Small intestine (tissue), 7 donors: ENCODE data around the gene RHOC. TPM values are rescaled to one million over a fixed set of nuclear protein-coding genes. Genes with fewer than 3 reads are reported as not detected.

Experiments used
- DNase-seq, 2 donors: peaks; one replicate each; pipeline versions ENCODE4 v3.0.0 to v3.0.0-alpha.2; 2013
- FAIRE-seq: peaks from 2 replicates; lab custom pipeline; 2012; peaks lifted over from hg19 to GRCh38; lab: Jason Lieb, UNC
- H3K27ac ChIP-seq, 3 donors: one replicate each; pipeline ENCODE4 v1.5.1; 2013; ENCODE audit warnings: low read length in 2 of 3, mild to moderate bottlenecking in 2 of 3, control low read depth in 1 of 3, inconsistent platforms in 1 of 3, low read depth in 1 of 3, moderate library complexity in 1 of 3
- H3K27me3 ChIP-seq, 3 donors: one replicate each; pipeline ENCODE4 v1.6.1; 2013; ENCODE audit warnings: low read length in 3 of 3, inconsistent platforms in 1 of 3; ENCODE audit not compliant: control insufficient read depth in 3 of 3, insufficient read depth in 3 of 3
- H3K36me3 ChIP-seq, 3 donors: one replicate each; pipeline ENCODE4 v1.6.1; 2013; ENCODE audit warnings: low read length in 3 of 3, inconsistent platforms in 1 of 3, low read depth in 1 of 3, mild to moderate bottlenecking in 1 of 3, moderate library complexity in 1 of 3; ENCODE audit not compliant: control insufficient read depth in 3 of 3, insufficient read depth in 2 of 3
- H3K4me1 ChIP-seq, 3 donors: one replicate each; pipeline ENCODE4 v1.6.1; 2013; ENCODE audit warnings: low read length in 2 of 3, inconsistent platforms in 1 of 3, low read depth in 1 of 3, mild to moderate bottlenecking in 1 of 3, moderate library complexity in 1 of 3; ENCODE audit not compliant: control insufficient read depth in 3 of 3, insufficient read depth in 2 of 3
- H3K4me3 ChIP-seq, 3 donors: one replicate each; pipeline ENCODE4 v1.5.1; 2013; ENCODE audit warnings: low read length in 3 of 3, control low read depth in 1 of 3, inconsistent platforms in 1 of 3, low read depth in 1 of 3, mild to moderate bottlenecking in 1 of 3, moderate library complexity in 1 of 3
- H3K9me3 ChIP-seq, 2 donors: one replicate each; pipeline ENCODE4 v1.6.1; 2013; ENCODE audit warnings: low read depth in 1 of 2, low read length in 1 of 2; ENCODE audit not compliant: control insufficient read depth in 2 of 2, insufficient read depth in 1 of 2
- WGBS, 3 donors: extraction: QIAGEN DNeasy Blood & Tissue Kit; methylation state at CpG; one replicate each; pipeline ENCODE4 v1.1.7; 2013; 5-methylcytosine and 5-hydroxymethylcytosine counted together
- polyA plus RNA-seq, 4 donors: library from polyadenylated mRNA; stranded (reverse) in 3 of 4; unstranded in 1 of 4; fragments of 200-250 nt in 3 of 4; fragments of 120-200 nt in 1 of 4; gene quantifications; one replicate each; pipeline versions ENCODE4 v1.2.1 to v1.2.3, GENCODE V29; 2013
- donor health status: healthy with polysubstance abuse.
- donor health status: control.
- donor health status: control.
- donor health status: Bipolar disorder and iron deficiency.
- donor health status: healthy.

The RHOC gene
- polyA plus RNA-seq, 4 donors, result 235 to 1,126 (median 700) TPM

- no peak for FAIRE-seq
- peaks cover 17 to 95% (median 19%) of the 10 kb centered on the region in 3 donors for H3K36me3 ChIP-seq
Observed at GRCh38 chr1:112698366-112699310, 8.3 kb downstream of the RHOC start.

GRCh38 chr1:112697781-112698201 is 9.1 kb downstream of the RHOC start:
- Histone ChIP-seq H3K27ac (peak overlapping the region; percentile 69 to 91 (median 88)), H3K4me1 (peaks cover 8 to 59% (median 20%) of the 10 kb centered on the region in 3 donors), H3K27me3 (no peaks in the 10 kb centered on the region), H3K4me3 (no peak overlapping the region), H3K36me3 (peaks cover 18 to 93% (median 22%) of the 10 kb centered on the region in 3 donors), H3K9me3 (no peaks in the 10 kb centered on the region)
- FAIRE-seq (no peak), DNase-seq (peak in 1 of 2 donors; percentile 53)
- 76 to 88% (median 86%) methylated on average over 9 of the region's 9 CpGs for WGBS, 3 donors

More at GRCh38 chr1:112698366-112699310, 8.3 kb downstream of the RHOC start:
- H3K27me3 ChIP-seq, result no peaks in the 10 kb centered on the region
- DNase-seq, result peak; percentile 96 to 98
- H3K4me1 ChIP-seq, result peaks cover 13 to 66% (median 20%) of the 10 kb centered on the region in 3 donors
- 13 to 54% (median 28%) methylated on average over 16 to 17 of the region's 17 CpGs for WGBS, 3 donors
- H3K4me3 ChIP-seq, result peak overlapping the region in 1 of 3 donors; percentile 2
- H3K9me3 ChIP-seq, result no peaks in the 10 kb centered on the region
- peak overlapping the region; percentile 69 to 93 (median 88) for H3K27ac ChIP-seq

- FAIRE-seq (no peak), DNase-seq (no peak)
- Histone ChIP-seq H3K4me3 (no peak overlapping the region), H3K4me1 (peaks cover 8 to 48% (median 17%) of the 10 kb centered on the region in 3 donors), H3K27ac (peak overlapping the region in 1 of 3 donors; percentile 17), H3K27me3 (no peaks in the 10 kb centered on the region), H3K9me3 (no peaks in the 10 kb centered on the region), H3K36me3 (peaks cover 16 to 93% (median 21%) of the 10 kb centered on the region in 3 donors)
- 87 to 91% (median 90%) methylated on average over 7 of the region's 7 CpGs for WGBS, 3 donors
Observed at GRCh38 chr1:112696578-112697314, 10.2 kb downstream of the RHOC start.

- Histone ChIP-seq H3K36me3 (peaks cover 19 to 87% (median 22%) of the 10 kb centered on the region in 3 donors), H3K27me3 (no peaks in the 10 kb centered on the region), H3K9me3 (no peaks in the 10 kb centered on the region), H3K4me1 (peaks cover 3 to 34% (median 4%) of the 10 kb centered on the region in 3 donors), H3K4me3 (no peak overlapping the region), H3K27ac (no peak overlapping the region)
- no peak for FAIRE-seq
- DNase-seq, result no peak
- whole genome bisulfite sequencing, 3 donors, result 95 to 99% (median 98%) methylated on average over 9 of the region's 9 CpGs
Observed at GRCh38 chr1:112695276-112695675, 11.7 kb downstream of the RHOC start.

- Histone ChIP-seq H3K4me3 (no peak overlapping the region), H3K4me1 (peaks cover 2 to 25% (median 2%) of the 10 kb centered on the region in 3 donors), H3K36me3 (peaks cover 19 to 87% (median 25%) of the 10 kb centered on the region in 3 donors), H3K27ac (no peak overlapping the region), H3K9me3 (no peaks in the 10 kb centered on the region), H3K27me3 (no peaks in the 10 kb centered on the region)
- FAIRE-seq, result no peak
- 87 to 92% (median 89%) methylated on average over 15 of the region's 15 CpGs for WGBS, 3 donors
- no peak for DNase-seq
Observed at GRCh38 chr1:112694363-112694929, 12.5 kb downstream of the RHOC start.

GRCh38 chr1:112693821-112694220 is 13.1 kb downstream of the RHOC start:
- no peak for FAIRE-seq
- Histone ChIP-seq H3K36me3 (peaks cover 21 to 90% (median 26%) of the 10 kb centered on the region in 3 donors), H3K27me3 (no peaks in the 10 kb centered on the region), H3K9me3 (no peaks in the 10 kb centered on the region), H3K27ac (no peak overlapping the region), H3K4me3 (no peak overlapping the region), H3K4me1 (peaks cover 0 to 21% (median 2%) of the 10 kb centered on the region in 3 donors)
- DNase-seq, result no peak
- 88 to 91% (median 90%) methylated on average over 6 of the region's 6 CpGs for WGBS, 3 donors

- WGBS, 3 donors, result 93 to 94% (median 93%) methylated on average over 5 of the region's 5 CpGs
- H3K4me1 ChIP-seq, result peaks cover 0 to 10% (median 0%) of the 10 kb centered on the region in 3 donors
- H3K27me3 ChIP-seq, result no peaks in the 10 kb centered on the region
- H3K27ac ChIP-seq, result no peak overlapping the region
- peaks cover 21 to 88% (median 23%) of the 10 kb centered on the region in 3 donors for H3K36me3 ChIP-seq
- no peak overlapping the region for H3K4me3 ChIP-seq
- FAIRE-seq (no peak), DNase-seq (no peak)
- no peaks in the 10 kb centered on the region for H3K9me3 ChIP-seq
Observed at GRCh38 chr1:112692681-112693080, 14.2 kb downstream of the RHOC start.

GRCh38 chr1:112689842-112690237 is 17.1 kb downstream of the RHOC start:
- FAIRE-seq, result no peak
- no peak for DNase-seq
- Histone ChIP-seq H3K36me3 (peaks cover 16 to 68% (median 17%) of the 10 kb centered on the region in 3 donors), H3K4me3 (no peak overlapping the region), H3K4me1 (no peaks in the 10 kb centered on the region), H3K27me3 (no peaks in the 10 kb centered on the region), H3K27ac (no peak overlapping the region), H3K9me3 (no peaks in the 10 kb centered on the region)
- WGBS, 3 donors, result 91 to 94% (median 94%) methylated on average over 11 of the region's 11 CpGs
